ENCODE results near the gene PLA2G1B. TPM values are rescaled to one million over a fixed set of nuclear protein-coding genes. Genes with fewer than 3 reads are reported as not detected.

Gene PLA2G1B
- total and polyA plus RNA-seq, 9 of the 15 experiments (the other 6 are each of a cell fraction or from before 2014, with no cell fraction given) = 1.4 TPM; not detected in 8

DNA sequence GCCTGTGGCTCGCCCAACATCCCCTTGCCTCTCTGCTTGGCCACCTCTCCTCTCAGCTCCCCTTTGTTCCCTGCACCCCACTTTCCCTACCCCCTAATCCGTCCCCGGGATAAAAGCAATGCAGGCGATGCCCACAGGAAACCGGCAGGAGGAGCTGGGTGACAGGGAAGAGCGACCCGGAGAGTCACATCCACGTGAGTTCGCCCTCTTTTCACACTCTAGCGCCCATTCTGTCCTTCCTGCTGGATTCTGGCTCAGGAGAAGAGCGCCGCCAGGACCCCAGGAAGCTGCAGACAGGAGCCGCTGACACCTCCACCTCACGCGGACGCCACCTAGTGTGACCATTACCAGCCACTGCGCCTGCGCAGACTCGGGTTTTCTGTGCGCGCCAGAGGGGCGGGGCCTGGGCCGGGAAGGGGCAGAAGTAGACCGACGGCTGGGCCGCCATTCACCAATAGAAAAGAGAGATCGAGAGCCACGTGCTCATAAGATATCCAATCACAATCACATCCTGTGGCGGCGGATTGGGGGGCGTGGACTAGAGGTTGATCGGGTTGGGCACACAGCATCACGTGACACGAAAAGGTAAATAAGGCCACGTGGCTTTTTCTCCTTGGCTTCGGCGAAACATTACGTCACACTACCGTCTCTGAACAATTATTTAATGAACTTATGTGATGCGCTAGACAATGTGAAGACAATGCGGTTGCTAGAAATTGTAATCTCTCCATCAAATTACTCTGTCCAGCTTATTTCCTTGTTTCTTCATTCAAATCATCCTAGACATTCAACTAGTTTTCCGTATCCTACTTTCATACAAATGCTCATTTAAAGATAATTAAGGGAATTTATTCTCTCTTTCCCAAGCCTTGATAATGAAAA lies 10.1 kb downstream of the PLA2G1B start (continued):
- TF ChIP-seq, protein P1, sequence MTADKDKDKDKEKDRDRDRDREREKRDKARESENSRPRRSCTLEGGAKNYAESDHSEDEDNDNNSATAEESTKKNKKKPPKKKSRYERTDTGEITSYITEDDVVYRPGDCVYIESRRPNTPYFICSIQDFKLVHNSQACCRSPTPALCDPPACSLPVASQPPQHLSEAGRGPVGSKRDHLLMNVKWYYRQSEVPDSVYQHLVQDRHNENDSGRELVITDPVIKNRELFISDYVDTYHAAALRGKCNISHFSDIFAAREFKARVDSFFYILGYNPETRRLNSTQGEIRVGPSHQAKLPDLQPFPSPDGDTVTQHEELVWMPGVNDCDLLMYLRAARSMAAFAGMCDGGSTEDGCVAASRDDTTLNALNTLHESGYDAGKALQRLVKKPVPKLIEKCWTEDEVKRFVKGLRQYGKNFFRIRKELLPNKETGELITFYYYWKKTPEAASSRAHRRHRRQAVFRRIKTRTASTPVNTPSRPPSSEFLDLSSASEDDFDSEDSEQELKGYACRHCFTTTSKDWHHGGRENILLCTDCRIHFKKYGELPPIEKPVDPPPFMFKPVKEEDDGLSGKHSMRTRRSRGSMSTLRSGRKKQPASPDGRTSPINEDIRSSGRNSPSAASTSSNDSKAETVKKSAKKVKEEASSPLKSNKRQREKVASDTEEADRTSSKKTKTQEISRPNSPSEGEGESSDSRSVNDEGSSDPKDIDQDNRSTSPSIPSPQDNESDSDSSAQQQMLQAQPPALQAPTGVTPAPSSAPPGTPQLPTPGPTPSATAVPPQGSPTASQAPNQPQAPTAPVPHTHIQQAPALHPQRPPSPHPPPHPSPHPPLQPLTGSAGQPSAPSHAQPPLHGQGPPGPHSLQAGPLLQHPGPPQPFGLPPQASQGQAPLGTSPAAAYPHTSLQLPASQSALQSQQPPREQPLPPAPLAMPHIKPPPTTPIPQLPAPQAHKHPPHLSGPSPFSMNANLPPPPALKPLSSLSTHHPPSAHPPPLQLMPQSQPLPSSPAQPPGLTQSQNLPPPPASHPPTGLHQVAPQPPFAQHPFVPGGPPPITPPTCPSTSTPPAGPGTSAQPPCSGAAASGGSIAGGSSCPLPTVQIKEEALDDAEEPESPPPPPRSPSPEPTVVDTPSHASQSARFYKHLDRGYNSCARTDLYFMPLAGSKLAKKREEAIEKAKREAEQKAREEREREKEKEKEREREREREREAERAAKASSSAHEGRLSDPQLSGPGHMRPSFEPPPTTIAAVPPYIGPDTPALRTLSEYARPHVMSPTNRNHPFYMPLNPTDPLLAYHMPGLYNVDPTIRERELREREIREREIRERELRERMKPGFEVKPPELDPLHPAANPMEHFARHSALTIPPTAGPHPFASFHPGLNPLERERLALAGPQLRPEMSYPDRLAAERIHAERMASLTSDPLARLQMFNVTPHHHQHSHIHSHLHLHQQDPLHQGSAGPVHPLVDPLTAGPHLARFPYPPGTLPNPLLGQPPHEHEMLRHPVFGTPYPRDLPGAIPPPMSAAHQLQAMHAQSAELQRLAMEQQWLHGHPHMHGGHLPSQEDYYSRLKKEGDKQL (CRISPR knock-in tag; IDR thresholded peaks at IDR 0.05; ENCODE audit: borderline replicate concordance) = no peak
- TF ChIP-seq ZNF561 (CRISPR knock-in tag; conservative IDR thresholded peaks at IDR 0.05) (no peak), JUND (IDR thresholded peaks at IDR 0.05; ENCODE audit: borderline replicate concordance, low read depth, low read length) (peak; percentile 82), JUND (tag; IDR thresholded peaks at IDR 0.05; ENCODE audit: borderline replicate concordance, low read depth, low read length) (peak; percentile 88), PURB (CRISPR knock-in tag; IDR thresholded peaks at IDR 0.05; ENCODE audit: low read depth) (no peak), CHD2 (IDR thresholded peaks at IDR 0.05; ENCODE audit: low read depth, low read length) (no peak), HMGN3 (IDR thresholded peaks at IDR 0.05; ENCODE audit: borderline replicate concordance, extremely low read depth, insufficient read length, low read depth, low read length) (peak; percentile 51), MTF1 (CRISPR knock-in tag; IDR thresholded peaks at IDR 0.05; ENCODE audit: borderline replicate concordance) (no peak), ZNF830 (CRISPR knock-in tag; IDR thresholded peaks at IDR 0.05) (no peak), HNRNPH1 (optimal IDR thresholded peaks at IDR 0.05; ENCODE audit: low read depth, low read length) (no peak), DIDO1 (tag; IDR thresholded peaks at IDR 0.05; ENCODE audit: low read depth) (peak; percentile 49; the same call in 1 of the 2 replicates), NFIC (IDR thresholded peaks at IDR 0.05) (no peak), E2F3 (CRISPR knock-in tag; IDR thresholded peaks at IDR 0.05) (no peak), BACH1 (tag; IDR thresholded peaks at IDR 0.05) (no peak; the same call in 1 of the 2 replicates), MCM5 (IDR thresholded peaks at IDR 0.05; ENCODE audit: low read depth) (no peak), GABPA (tag; conservative IDR thresholded peaks at IDR 0.05; ENCODE audit: low read depth) (peak; percentile 58; the same call in 1 of the 2 replicates), ZNF75A (CRISPR knock-in tag; IDR thresholded peaks at IDR 0.05) (no peak)
- TF ChIP-seq, protein P2, sequence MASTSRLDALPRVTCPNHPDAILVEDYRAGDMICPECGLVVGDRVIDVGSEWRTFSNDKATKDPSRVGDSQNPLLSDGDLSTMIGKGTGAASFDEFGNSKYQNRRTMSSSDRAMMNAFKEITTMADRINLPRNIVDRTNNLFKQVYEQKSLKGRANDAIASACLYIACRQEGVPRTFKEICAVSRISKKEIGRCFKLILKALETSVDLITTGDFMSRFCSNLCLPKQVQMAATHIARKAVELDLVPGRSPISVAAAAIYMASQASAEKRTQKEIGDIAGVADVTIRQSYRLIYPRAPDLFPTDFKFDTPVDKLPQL (IDR thresholded peaks at IDR 0.05; ENCODE audit: extremely low read depth, insufficient read length) = no peak
- TF ChIP-seq, protein P3, sequence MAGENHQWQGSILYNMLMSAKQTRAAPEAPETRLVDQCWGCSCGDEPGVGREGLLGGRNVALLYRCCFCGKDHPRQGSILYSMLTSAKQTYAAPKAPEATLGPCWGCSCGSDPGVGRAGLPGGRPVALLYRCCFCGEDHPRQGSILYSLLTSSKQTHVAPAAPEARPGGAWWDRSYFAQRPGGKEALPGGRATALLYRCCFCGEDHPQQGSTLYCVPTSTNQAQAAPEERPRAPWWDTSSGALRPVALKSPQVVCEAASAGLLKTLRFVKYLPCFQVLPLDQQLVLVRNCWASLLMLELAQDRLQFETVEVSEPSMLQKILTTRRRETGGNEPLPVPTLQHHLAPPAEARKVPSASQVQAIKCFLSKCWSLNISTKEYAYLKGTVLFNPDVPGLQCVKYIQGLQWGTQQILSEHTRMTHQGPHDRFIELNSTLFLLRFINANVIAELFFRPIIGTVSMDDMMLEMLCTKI (IDR thresholded peaks at IDR 0.05; ENCODE audit: partially characterized antibody) = no peak

Measured in K562 (cell line).